GM18502 (cell line): ENCODE measurements around the gene CTTNBP2.

ENCODE experiments used
- ATAC-seq: cut with Tn5 transposase; IDR thresholded peaks from one replicate; pipeline ENCODE4 v1.9.1; 2021; ENCODE audit warnings: mild to moderate bottlenecking; ENCODE audit not compliant: unreplicated experiment, poor library complexity

CTTNBP2 gene, protein sequence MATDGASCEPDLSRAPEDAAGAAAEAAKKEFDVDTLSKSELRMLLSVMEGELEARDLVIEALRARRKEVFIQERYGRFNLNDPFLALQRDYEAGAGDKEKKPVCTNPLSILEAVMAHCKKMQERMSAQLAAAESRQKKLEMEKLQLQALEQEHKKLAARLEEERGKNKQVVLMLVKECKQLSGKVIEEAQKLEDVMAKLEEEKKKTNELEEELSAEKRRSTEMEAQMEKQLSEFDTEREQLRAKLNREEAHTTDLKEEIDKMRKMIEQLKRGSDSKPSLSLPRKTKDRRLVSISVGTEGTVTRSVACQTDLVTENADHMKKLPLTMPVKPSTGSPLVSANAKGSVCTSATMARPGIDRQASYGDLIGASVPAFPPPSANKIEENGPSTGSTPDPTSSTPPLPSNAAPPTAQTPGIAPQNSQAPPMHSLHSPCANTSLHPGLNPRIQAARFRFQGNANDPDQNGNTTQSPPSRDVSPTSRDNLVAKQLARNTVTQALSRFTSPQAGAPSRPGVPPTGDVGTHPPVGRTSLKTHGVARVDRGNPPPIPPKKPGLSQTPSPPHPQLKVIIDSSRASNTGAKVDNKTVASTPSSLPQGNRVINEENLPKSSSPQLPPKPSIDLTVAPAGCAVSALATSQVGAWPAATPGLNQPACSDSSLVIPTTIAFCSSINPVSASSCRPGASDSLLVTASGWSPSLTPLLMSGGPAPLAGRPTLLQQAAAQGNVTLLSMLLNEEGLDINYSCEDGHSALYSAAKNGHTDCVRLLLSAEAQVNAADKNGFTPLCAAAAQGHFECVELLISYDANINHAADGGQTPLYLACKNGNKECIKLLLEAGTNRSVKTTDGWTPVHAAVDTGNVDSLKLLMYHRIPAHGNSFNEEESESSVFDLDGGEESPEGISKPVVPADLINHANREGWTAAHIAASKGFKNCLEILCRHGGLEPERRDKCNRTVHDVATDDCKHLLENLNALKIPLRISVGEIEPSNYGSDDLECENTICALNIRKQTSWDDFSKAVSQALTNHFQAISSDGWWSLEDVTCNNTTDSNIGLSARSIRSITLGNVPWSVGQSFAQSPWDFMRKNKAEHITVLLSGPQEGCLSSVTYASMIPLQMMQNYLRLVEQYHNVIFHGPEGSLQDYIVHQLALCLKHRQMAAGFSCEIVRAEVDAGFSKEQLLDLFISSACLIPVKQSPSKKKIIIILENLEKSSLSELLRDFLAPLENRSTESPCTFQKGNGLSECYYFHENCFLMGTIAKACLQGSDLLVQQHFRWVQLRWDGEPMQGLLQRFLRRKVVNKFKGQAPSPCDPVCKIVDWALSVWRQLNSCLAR (N-terminal part only)

GRCh38 chr7:117873310-117874190 lies at the start of gene CTTNBP2:
Gene CTTNBP2, minus strand, starts transcription at chr7:117873441. Its CDS starts 26 bp downstream, at chr7:117873415.
- ATAC-seq = peak; percentile 63

DNA sequence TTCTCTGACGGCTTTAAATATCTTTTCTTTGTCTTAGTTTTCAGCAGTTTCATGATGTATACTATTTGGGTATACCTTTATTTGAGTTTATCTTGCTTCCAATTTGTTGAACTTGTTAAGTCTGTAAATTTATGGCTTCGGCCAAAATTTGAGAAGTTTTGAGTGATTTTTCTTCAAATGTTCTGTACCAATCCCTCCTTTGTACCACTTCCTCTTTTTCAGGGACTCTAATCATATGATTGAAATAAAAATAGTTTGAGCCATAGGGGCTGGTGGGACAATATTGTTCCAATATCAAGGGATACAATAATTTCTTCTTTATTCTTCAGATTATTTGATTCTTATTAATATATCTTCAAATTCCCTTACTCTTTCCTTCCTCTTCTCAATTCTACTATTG lies 43.1 kb upstream of the CTTNBP2 start:
- ATAC-seq = no peak

- no peak for ATAC-seq
Observed at GRCh38 chr7:117912421-117912820, 39.2 kb upstream of the CTTNBP2 start.

DNA sequence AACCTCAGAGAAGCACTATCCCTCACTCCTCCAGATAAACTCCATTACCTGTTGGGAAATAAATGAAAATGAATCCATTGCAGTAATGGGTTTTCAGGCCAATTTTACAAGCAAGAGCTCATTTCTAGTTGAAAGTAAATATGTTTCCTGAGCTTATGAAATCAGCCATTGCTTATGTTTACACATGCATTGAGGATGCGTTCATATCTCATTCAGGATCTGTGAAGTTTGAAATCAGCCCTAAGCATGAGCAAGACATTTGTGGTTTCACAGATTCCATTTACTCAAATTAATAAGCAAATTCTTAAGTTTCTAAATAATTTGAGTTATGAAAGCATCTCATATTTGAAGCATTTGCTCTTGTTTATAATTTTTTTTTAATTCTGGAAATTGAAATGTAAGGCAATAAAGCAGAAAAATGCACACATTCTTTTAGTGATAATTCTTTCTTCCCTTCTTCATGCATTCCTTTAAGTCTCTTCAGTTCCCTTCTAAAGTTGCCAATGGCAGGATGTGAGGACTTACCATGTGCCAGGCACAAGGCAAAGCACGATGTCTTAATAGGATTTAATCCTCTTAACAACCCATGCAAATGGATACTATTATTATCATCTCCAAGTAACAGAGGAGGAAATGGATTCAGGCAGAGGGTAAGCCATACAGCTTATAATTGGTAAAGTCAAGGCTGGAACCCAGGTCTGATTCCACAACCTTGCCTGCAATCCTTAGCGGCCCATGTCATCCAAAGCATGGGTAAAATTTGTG lies 35.0 kb upstream of the CTTNBP2 start:
- ATAC-seq = no peak

DNA sequence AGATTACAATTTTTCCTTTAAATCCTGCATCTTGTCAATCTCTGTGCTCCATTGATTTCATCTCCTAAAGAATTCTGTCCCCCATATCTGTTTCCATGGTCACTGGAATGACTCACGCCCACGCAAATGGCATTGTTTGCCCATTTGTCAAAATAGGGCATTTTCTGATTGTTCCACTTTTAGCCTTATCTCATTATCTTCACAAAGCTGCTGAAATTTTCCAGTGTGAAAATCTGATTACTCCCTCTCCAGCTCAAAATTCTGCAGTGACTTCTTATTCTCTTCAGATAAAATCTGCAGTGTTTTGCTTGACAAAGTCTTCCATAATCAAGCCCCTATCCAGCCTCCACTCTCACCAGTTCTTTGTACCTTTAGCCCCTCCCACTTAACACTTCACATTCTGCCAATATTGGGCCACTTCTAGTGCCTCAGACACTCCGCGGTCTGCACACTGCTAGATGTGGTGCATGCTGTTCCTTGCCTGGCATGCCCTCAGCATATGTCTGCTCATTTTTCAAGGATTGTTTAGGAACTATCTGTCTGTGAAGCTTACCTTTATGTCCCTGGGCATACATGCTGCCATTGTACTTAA lies 33.9 kb upstream of the CTTNBP2 start:
- no peak for ATAC-seq

- ATAC-seq = no peak
Observed at GRCh38 chr7:117902314-117902889, 29.2 kb upstream of the CTTNBP2 start.

DNA sequence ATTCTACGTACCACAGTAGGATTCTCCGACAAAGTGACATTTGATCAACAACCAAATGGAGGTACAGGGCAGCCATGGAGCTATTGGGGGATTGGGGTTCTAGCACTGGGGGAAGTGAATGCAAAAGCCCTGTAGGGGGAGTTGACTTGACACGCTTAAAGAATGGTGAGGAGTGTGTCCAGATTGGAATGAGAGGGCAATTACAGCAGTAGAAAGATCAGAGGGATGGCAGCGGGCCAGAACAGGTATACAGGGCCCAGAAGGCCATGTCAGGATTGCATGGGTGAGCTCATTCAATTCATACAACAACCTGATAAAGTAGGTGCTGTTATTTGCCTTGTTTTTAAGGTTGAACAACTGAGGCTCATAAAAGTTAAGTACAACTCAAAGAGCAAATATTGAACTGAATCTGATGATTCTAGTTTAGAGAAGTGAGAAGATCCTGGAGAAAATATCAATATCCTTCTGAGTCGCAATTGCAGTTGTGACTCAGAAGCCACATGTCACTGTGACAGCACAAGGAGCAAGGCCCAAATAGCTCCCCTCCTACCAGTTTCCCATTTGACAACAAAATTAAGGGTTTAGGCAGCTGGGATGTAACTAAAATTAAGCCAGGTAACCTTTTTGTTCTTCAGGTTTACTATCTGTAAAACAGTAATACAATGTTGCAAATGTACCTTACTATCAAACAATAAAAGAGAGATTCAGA lies 28.0 kb upstream of the CTTNBP2 start:
- no peak for ATAC-seq

- no peak for ATAC-seq
Observed at GRCh38 chr7:117896339-117896738, 23.1 kb upstream of the CTTNBP2 start.

- ATAC-seq = no peak
Observed at GRCh38 chr7:117895276-117895675, 22.0 kb upstream of the CTTNBP2 start.

- ATAC-seq = no peak
Observed at GRCh38 chr7:117894037-117894436, 20.8 kb upstream of the CTTNBP2 start.

DNA sequence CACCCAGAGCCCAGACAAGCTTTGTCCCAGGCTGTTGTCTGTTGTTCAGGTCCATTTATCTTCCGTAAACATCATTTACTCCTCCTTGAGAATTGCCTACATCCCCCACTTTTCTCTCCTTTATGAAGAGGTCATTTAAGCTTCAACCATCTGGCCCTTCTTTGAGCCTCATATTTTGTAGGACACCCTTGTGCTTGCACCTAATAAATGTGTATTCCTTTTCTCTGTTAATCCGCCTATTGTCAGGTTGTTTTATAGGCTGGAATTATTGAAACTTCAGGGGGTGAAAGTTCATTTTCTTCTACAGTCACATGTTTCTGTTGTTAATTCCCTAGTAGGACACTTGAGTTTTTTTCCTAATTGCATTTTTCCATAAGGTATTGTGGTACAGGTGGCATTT lies 19.6 kb upstream of the CTTNBP2 start:
- no peak for ATAC-seq

DNA sequence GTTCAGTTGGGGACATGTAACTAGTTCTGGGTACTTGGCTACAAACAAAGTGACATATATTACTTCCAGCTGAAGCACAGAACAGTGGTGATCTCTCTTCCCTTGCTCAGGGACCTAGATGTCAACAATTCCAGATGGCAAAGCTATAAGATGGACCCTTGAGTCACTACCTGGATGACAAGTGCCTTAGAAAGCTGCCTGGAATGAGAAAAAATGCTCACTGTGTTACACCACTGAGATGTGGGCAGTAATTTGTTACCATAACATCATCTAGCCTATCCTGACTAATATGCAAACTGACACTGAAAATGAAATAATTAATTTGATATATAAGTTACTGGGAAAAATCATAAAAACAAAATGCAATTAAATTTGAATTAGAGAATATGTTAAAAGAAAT lies 16.4 kb upstream of the CTTNBP2 start:
- no peak for ATAC-seq

GRCh38 chr7:117888627-117889026 lies 15.4 kb upstream of the CTTNBP2 start:
- ATAC-seq = no peak

GRCh38 chr7:117882594-117882993 lies 9.4 kb upstream of the CTTNBP2 start:
- ATAC-seq = no peak

GRCh38 chr7:117876761-117877160 lies 3.5 kb upstream of the CTTNBP2 start:
- no peak for ATAC-seq

- ATAC-seq = no peak
Observed at GRCh38 chr7:117875566-117875965, 2.3 kb upstream of the CTTNBP2 start.

- no peak for ATAC-seq
Observed at GRCh38 chr7:117874191-117874700, 1.0 kb upstream of the CTTNBP2 start.
